ENCODE results near the gene GPC5.

- TF ChIP-seq CTCF (IDR thresholded peaks at IDR 0.05) (no peak), POLR2A (IDR thresholded peaks at IDR 0.05) (no peak)
These were observed 331.4 kb downstream of the GPC5 start for GRCh38 chr13:91729859-91730258.
